Activated CD4-positive, alpha-beta T cell treated with anti-CD3 and anti-CD28 coated beads, Interleukin-10, Interleukin-2, amounts not matched to agents 100 ng/mL and 50 ng/mL, durations not matched to agents 16 hours and 8 hours (primary cell): ENCODE data around the gene GBP7.
"Not testable (repeated sequence)": the region's sequence is repeated elsewhere in the genome, so short reads cannot be mapped to it uniquely, and the experiment has no call there.

ENCODE experiments used
- DNase-seq: peaks from one replicate; pipeline ENCODE4 v3.0.0-alpha.2; 2020

Gene GBP7

GRCh38 chr1:89169166-89169565 lies 6.6 kb downstream of the GBP7 start:
- no peak for DNase-seq

GRCh38 chr1:89167590-89168230 lies 8.1 kb downstream of the GBP7 start:
- DNase-seq, result no peak

- no peak for DNase-seq
These were observed 9.1 kb downstream of the GBP7 start for GRCh38 chr1:89166705-89167104.

- DNase-seq, result no peak
These were observed 10.0 kb downstream of the GBP7 start for GRCh38 chr1:89165811-89166210.

- DNase-seq, result no peak
These were observed 24.8 kb downstream of the GBP7 start for GRCh38 chr1:89151047-89151446.

GRCh38 chr1:89149976-89150375 lies 25.8 kb downstream of the GBP7 start:
- no peak for DNase-seq

- no peak for DNase-seq
These were observed 26.6 kb downstream of the GBP7 start for GRCh38 chr1:89149229-89149628.

GRCh38 chr1:89147678-89148658 lies 27.8 kb downstream of the GBP7 start:
- DNase-seq, result no peak

GRCh38 chr1:89146721-89147120 lies 29.1 kb downstream of the GBP7 start:
- no peak for DNase-seq

- DNase-seq, result no peak
These were observed 32.3 kb downstream of the GBP7 start for GRCh38 chr1:89143484-89143883.

GRCh38 chr1:89142160-89142559 lies 33.6 kb downstream of the GBP7 start:
- DNase-seq, result no peak

GRCh38 chr1:89133747-89134146 lies 42.1 kb downstream of the GBP7 start:
- DNase-seq, result no peak

GRCh38 chr1:89130716-89131115 lies 45.1 kb downstream of the GBP7 start:
- no peak for DNase-seq

- DNase-seq, result no peak
These were observed 45.9 kb downstream of the GBP7 start for GRCh38 chr1:89129911-89130310.

- DNase-seq, result not testable (repeated sequence)
These were observed 47.8 kb downstream of the GBP7 start for GRCh38 chr1:89128003-89128458.

- peak; percentile 89 for DNase-seq
These were observed 48.9 kb downstream of the GBP7 start for GRCh38 chr1:89126602-89127565.

- DNase-seq, result peak; percentile 85
These were observed 49.8 kb downstream of the GBP7 start, which contains the start of gene GBP2 for GRCh38 chr1:89125913-89126580. Gene GBP2 (minus strand): TSS chr1:89126114. CDS start chr1:89121966, 4,148 bp downstream.

GRCh38 chr1:89125240-89125912 lies 50.4 kb downstream of the GBP7 start:
- DNase-seq, result peak; percentile 21

GRCh38 chr1:89121641-89122040 lies 54.2 kb downstream of the GBP7 start:
- DNase-seq, result no peak

- peak; percentile 32 for DNase-seq
These were observed 61.1 kb downstream of the GBP7 start for GRCh38 chr1:89114662-89115061.

- no peak for DNase-seq
These were observed 62.8 kb downstream of the GBP7 start for GRCh38 chr1:89112871-89113613.
